ENCODE measurements around the gene VAV2. TPM values are rescaled to one million over a fixed set of nuclear protein-coding genes. Genes with fewer than 3 reads are reported as not detected.

Gene VAV2
- polyA plus RNA-seq, 1 of the 3 experiments (the other 2 are of a cell fraction) = 14.9 TPM

GRCh38 chr9:133792721-133793470, 199.2 kb downstream of the VAV2 start:
- Histone ChIP-seq H3K4me1 (ENCODE audit: control insufficient read depth in 1 of 2, insufficient read depth in 2 of 2, low read depth in 1 of 2, low read length in 1 of 2) (peaks cover 0 to 10% of the 10 kb centered on the region in 2 experiments; a peak in 2 of 4 replicates), H3F3A (replicated peaks; ENCODE audit: insufficient read depth) (no peaks in the 10 kb centered on the region), H3K27me3 (ENCODE audit: insufficient read depth) (no peaks in the 10 kb centered on the region), H3K9ac (no peak overlapping the region), H2AFZ (ENCODE audit: low read depth) (no peak overlapping the region), H3K4me2 (no peak overlapping the region), H3K36me3 (replicated peaks in 1 of 2; ENCODE audit: control insufficient read depth in 1 of 2, insufficient read depth in 2 of 2, low read length in 1 of 2) (peaks cover 0 to 27% of the 10 kb centered on the region in 2 experiments), H3K9me3 (no peaks in the 10 kb centered on the region), H3K27ac (ENCODE audit: low read depth in 2 of 2, low read length in 1 of 2) (no peak overlapping the region; a peak in 1 of 4 replicates), H4K20me1 (ENCODE audit: insufficient read depth) (no peaks in the 10 kb centered on the region), H3K4me3 (ENCODE audit: low read depth in 2 of 2, low read length in 1 of 2) (no peak overlapping the region), H3K9me2 (no peaks in the 10 kb centered on the region), H3K79me2 (ENCODE audit: insufficient read depth) (no peaks in the 10 kb centered on the region)
- CTCF ChIA-PET = interaction anchor here (0.5 to 16.1 kb wide), 41 partner anchors 10 to 262 kb away, joined by 3 to 236 read pairs (median 4); partner anchors contain the start of gene VAV2
- TF ChIP-seq ZBTB33 (IDR thresholded peaks at IDR 0.05; ENCODE audit: borderline replicate concordance, low read depth) (no peak), CHD2 (IDR thresholded peaks at IDR 0.05; ENCODE audit: low read length, partially characterized antibody) (no peak), SMC3 (IDR thresholded peaks at IDR 0.05; ENCODE audit: low read depth, low read length) (peak; percentile 97), USF1 (IDR thresholded peaks at IDR 0.05; ENCODE audit: borderline replicate concordance, low read depth) (peak; percentile 75; the same call in 1 of the 2 replicates), IRF3 (IDR thresholded peaks at IDR 0.05; ENCODE audit: low read depth, low read length) (no peak), CTCF (IDR thresholded peaks at IDR 0.05) (peak; percentile 85), USF2 (IDR thresholded peaks at IDR 0.05; ENCODE audit: borderline replicate concordance, low read depth, low read length) (peak; percentile 37; the same call in 1 of the 2 replicates), MXI1 (IDR thresholded peaks at IDR 0.05; ENCODE audit: low read depth, low read length) (peak; percentile 86), MAX (IDR thresholded peaks at IDR 0.05; ENCODE audit: low read depth) (peak; percentile 75), RAD21 (IDR thresholded peaks at IDR 0.05; ENCODE audit: low read length) (peak; percentile 95), EZH2phosphoT487 (IDR thresholded peaks at IDR 0.05; ENCODE audit: borderline replicate concordance, low read depth) (no peak)
- peak; percentile 92 for DNase-seq
- 66% methylated on average over 7 of the region's 22 CpGs for WGBS (ENCODE audit: low lambda C conversion rate)
- POLR2A ChIA-PET = no interaction called here

Data from SK-N-SH (cell line).